NCI-H1417 treated with DMSO at 0.1 percent for 48 hours (cell line): ENCODE data around the gene CHCHD6.
"Not testable (repeated sequence)": the region's sequence is repeated elsewhere in the genome, so short reads cannot be mapped to it uniquely, and the experiment has no call there.

Source experiments
- DNase-seq: peaks from one replicate; lab custom pipeline; 2025; lab: John Stamatoyannopoulos, UW

Gene CHCHD6

GRCh38 chr3:126768903-126769302, 64.9 kb downstream of the CHCHD6 start:
- no peak for DNase-seq

DNA sequence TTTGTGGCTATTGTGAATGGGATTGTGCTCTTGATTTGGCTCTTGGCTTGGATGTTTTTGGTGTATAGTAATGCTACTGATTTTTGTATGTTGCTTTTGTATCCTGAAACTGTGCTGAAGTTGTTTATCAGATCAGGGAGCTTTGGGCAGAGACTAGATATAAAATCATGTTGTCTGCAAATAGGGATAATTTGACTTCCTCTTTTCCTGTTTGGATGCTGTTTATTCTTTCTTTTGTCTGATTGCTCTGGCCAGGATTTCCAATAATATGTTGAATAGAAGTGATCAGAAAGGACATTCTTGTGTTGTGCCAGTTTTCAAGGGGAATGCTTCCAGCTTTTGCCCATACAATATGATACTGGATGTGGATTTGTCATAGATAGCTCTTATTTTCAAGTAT, 66.1 kb downstream of the CHCHD6 start:
- no peak for DNase-seq

GRCh38 chr3:126773167-126773566, 69.1 kb downstream of the CHCHD6 start:
- DNase-seq, result no peak

GRCh38 chr3:126773783-126774182, 69.7 kb downstream of the CHCHD6 start:
- DNase-seq, result no peak

GRCh38 chr3:126777366-126777765, 73.3 kb downstream of the CHCHD6 start:
- no peak for DNase-seq

DNA sequence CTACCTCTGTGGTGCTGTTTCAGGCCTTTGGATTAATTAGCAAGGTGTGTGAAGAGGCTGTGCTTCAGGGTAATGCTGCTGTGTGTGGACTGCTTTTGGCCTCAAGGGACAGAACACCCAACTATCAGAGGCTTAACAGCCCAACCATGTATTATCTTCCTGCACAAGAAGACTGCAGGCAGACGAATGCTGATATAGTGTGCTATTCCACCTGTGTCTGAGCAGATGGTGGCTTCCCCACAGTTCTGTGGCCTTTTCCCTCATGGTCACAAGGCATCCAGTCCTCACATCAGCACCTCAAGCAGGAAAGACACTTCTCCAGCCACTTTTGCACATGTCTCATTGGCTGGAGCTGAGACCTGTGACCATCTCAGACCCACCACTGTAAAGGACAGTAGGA, 76.6 kb downstream of the CHCHD6 start:
- no peak for DNase-seq

DNA sequence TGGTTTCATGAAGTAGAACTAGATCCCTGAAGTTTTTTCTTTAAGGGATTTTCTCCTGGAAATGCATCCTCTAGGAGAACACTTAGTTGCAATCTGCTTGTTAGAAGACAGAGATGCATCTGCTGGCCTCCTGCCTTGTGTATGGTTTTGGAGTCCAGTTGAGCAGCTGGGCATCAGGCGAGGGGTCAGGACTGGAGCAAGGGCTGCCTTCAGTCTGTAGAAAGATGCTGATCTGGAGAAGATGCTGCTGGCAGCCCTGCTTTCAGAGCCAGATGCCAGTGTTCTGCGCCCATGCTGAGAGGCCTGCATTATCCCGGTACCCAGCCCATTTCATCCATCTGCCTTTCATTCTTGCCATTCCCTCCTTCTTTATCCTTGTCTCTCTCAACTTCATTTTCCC, 77.4 kb downstream of the CHCHD6 start:
- DNase-seq, result no peak

DNA sequence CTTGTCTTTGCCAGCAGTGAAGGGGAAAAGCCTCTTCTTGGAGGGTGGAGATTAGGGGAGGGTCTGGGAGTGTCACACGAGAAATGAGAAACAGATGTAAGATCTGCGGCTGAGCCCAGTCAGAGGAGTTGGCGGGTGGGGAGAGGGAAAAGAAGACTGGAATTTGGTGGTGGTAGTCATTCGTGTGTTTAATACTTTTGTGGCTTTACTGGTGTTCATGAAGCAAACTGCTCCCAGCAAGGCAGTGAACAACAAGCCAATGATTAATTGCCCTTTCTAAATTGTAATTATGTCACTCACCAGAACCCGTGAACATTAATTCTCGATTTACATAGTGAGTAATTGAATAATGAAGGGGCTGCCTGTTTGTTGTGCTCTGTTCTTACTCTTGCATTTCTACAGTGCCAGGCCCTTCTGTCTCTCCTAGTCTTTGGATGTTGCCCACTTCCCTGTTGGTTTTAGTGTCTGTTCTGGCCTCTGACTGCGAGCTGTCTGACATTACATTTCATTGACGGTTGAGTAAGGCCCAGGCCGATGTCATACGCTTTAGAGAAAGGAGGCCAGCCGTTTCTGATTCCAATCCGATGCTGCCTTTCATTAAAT, 78.0 kb downstream of the CHCHD6 start:
- DNase-seq, result no peak

- no peak for DNase-seq
Observed at GRCh38 chr3:126782536-126782935, 78.5 kb downstream of the CHCHD6 start.

GRCh38 chr3:126784254-126784653, 80.2 kb downstream of the CHCHD6 start:
- DNase-seq, result no peak

- DNase-seq, result not testable (repeated sequence)
Observed at GRCh38 chr3:126791320-126791719, 87.3 kb downstream of the CHCHD6 start.

- no peak for DNase-seq
Observed at GRCh38 chr3:126792998-126793397, 89.0 kb downstream of the CHCHD6 start.

- no peak for DNase-seq
Observed at GRCh38 chr3:126797563-126797962, 93.5 kb downstream of the CHCHD6 start.

GRCh38 chr3:126798521-126798920, 94.5 kb downstream of the CHCHD6 start:
- DNase-seq, result no peak

DNA sequence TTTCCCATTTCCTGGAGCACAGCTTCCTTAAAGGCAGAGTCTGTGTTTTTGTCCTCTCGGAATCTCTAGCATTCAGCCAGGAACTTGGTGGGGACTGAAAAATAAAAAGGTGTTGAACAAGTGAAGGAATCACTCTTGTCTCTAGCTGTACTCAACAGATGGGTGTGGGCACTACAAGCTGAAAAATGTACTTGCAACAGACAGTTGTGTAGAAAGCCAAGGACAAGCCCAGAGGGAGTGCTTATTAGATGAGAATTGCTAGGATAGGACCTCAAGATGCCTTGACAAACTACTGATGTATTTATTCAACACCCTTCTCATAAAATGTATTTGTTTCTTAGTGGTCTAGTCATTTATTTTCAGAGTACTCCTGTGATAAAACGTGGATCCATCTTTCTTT, 95.1 kb downstream of the CHCHD6 start:
- no peak for DNase-seq

DNA sequence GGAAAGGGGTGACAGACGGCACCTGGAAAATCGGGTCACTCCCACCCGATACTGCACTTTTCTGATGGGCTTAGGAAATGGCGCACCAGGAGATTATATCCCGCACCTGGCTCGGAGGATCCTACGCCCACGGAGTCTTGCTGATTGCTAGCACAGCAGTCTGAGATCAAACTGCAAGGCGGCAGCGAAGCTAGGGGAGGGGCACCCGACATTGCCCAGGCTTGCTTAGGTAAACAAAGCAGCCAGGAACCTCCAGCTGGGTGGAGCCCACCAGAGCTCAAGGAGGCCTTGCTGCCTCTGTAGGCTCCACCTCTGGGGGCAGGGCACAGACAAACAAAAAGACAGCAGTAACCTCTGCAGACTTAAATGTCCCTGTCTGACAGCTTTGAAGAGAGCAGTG, 97.3 kb downstream of the CHCHD6 start:
- not testable (repeated sequence) for DNase-seq

DNA sequence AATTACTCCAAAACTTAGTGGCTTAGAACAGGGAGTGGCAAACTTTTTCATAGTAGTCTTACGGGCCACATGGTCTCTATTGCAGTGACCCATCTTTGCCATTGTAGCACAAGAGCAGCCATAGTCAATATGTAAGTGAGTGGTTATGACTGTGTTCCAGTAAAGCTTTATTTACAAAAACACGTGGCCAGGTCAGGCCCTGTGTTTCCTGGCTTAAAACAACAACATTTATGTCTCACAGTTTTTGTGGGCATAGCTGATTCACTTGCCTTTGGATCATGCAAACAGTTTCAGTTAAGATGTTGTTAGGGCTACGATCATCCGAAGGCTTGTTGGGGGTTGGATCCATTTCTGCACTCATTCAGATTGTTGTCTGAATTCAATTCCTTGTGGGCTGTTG, 103.8 kb downstream of the CHCHD6 start:
- no peak for DNase-seq

- no peak for DNase-seq
Observed at GRCh38 chr3:126811530-126811929, 107.5 kb downstream of the CHCHD6 start.

DNA sequence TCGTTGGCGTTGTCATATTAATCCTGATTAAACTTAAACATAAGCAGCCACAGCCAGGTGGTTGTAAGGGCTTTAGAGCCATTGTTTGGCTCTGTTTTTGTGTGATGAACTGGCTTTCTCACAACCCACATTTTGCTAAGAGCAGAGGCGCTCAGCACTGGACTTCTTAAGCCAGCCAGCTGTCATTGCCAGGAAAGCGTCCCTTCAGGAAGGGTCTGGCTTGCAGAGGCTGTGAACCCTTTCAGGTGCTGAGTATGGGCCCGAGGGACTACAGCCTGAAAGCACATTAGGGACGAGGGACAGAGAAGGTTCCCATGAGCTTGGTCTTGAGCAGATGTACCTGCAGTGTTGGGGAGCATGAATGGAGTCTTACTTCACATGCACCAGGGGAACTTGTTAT, 112.3 kb downstream of the CHCHD6 start:
- DNase-seq, result no peak

DNA sequence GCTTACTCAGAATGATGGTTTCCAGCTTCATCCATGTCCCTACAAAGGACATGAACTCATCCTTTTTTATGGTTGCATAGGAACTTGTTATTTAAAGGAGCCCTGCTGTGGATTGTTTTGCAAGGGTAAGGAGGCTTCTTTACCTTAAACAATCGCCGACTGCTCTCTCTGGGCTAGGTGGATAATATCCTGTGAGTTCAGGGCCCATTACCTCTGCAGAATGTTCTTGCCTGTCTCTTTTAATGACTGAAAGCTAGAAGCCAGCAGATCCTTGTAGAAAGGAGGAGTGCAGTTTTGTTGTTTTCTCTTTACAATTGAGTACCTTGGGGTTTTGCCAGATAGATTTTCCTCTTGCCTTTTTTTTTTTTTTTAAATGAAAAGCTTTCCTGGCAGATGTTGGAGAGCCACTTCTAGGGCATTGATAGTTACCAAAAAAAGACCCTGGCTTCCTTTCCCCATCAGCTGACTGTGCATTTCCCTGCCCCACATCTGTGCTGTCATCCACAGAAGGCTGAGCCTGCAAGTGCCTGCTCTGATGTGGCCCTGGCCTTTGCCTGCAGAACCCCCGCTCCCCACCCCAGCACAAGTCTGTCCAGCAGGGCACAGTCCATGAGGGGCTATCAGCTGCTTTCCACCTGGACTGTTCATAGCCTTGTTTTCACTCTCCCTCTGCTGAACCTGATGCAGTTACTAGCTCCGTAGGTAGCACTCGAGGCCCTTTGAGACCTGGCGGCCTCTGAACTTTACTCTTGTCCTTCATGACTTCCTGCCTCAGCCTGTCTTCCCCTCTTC, 113.1 kb downstream of the CHCHD6 start:
- DNase-seq, result no peak

DNA sequence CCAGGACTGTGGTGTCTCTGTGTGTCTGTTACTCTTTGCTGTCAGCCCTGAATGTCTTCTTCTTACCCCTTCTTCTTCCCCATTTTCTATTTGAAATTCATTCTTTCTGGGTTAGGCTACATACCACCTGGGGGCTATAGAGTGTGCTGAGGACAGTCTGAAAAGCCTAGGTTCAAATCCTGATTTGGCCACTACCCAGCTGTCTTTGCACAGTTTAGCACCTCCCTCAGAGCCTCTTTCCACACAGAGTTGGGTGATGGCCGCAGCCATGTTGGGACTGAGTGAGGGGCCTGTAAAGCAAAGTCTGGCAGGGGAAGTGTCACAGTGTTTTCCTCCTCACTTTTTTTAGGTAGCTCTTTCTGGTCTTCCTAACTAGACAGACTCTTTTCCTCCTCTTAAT, 113.7 kb downstream of the CHCHD6 start:
- no peak for DNase-seq

DNA sequence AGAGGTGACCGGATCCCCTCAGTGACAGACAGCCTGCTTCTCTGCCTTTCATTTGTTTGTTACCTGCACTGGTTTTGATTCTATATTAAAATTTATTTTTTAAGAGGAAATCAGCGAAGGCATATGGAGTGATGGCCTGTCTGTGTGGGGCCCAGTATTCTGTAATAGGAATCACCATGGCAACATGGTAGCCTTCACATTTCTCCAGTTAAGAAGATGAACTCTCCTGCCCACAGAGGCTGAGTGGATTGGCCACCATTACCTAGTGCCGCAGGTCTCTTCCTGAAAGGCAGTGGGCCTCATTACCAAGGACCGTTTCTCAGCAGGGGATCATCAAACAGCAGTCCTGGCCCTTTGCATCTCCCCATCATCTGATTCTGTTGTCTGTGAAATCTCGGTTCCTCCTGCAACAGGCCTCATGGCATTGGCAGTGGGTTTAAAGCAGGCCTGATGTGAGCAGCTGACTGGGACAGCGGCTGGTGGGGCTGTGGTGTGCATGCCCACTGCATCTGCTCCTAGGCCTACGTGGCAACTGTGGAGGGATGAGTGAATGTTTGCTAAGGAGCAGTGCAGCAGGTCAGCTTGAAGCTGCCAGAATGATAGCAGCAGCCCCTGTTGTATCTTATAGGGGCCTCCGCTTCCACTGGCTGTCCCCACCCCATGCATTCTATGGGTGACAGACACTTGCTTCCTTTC, 114.5 kb downstream of the CHCHD6 start:
- DNase-seq, result no peak

- DNase-seq, result no peak
Observed at GRCh38 chr3:126826693-126827092, 122.7 kb downstream of the CHCHD6 start.
